Suprapubic skin (tissue), 4 donors: ENCODE measurements around the gene BRD9.

Source experiments
- EP300 ChIP-seq: sonication (generic); formaldehyde crosslinking; IDR thresholded peaks from one replicate; pipeline ENCODE4 v1.6.1; 2017; ENCODE audit warnings: antibody characterized with exemption
- POLR2A ChIP-seq, 2 donors: fragments of 450-650 bp; IDR thresholded peaks; one replicate each; pipeline ENCODE4 v1.6.1; 2017; ENCODE audit warnings: antibody characterized with exemption in 2 of 2, mild to moderate bottlenecking in 2 of 2, moderate library complexity in 2 of 2
- POLR2AphosphoS5 ChIP-seq, 3 donors: sonication (generic); formaldehyde crosslinking; IDR thresholded peaks; one replicate each; pipeline ENCODE4 v1.6.1; 2017; ENCODE audit warnings: antibody characterized with exemption in 3 of 3
- TF ChIP-seq, protein P1 (sequence below), 2 donors: fragments of 200-600 bp in 1 of 2; fragments of 450-650 bp in 1 of 2; sonication (generic) in 1 of 2; IDR thresholded peaks; one replicate each; pipeline ENCODE4 v1.5.1; 2016 to 2019; ENCODE audit warnings: antibody characterized with exemption in 2 of 2, mild to moderate bottlenecking in 1 of 2, moderate library complexity in 1 of 2

DNA sequence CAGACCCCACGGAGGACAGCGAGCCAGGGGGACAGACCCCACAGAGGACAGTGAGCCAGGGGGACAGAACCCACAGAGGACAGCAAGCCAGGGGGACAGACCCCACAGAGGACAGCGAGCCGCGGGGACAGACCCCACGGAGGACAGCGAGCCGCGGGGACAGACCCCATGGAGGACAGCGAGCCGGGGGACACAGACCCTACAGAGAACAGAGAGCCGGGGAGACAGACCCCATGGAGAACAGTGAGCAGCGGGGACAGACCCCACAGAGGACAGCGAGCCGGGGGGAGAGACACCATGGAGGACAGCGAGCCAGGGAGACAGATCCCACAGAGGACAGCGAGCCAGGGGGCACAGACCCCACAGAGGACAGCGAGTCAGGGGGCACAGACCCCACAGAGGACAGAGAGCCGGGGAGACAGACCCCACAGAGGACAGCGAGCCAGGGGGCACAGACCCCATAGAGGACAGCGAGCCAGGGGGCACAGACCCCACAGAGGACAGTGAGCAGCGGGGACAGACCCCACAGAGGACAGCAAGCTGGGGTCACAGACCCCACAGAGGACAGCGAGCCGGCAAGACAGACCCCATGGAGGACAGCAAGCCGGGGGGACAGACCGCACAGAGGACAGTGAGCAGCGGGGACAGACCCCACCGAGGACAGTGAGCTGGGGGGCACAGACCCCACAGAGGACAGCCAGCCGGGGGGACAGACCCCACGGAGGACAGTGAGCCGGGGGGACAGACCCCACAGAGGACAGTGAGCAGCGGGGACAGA lies 37.4 kb downstream of the BRD9 start:
- TF ChIP-seq, protein P1, sequence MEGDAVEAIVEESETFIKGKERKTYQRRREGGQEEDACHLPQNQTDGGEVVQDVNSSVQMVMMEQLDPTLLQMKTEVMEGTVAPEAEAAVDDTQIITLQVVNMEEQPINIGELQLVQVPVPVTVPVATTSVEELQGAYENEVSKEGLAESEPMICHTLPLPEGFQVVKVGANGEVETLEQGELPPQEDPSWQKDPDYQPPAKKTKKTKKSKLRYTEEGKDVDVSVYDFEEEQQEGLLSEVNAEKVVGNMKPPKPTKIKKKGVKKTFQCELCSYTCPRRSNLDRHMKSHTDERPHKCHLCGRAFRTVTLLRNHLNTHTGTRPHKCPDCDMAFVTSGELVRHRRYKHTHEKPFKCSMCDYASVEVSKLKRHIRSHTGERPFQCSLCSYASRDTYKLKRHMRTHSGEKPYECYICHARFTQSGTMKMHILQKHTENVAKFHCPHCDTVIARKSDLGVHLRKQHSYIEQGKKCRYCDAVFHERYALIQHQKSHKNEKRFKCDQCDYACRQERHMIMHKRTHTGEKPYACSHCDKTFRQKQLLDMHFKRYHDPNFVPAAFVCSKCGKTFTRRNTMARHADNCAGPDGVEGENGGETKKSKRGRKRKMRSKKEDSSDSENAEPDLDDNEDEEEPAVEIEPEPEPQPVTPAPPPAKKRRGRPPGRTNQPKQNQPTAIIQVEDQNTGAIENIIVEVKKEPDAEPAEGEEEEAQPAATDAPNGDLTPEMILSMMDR (IDR thresholded peaks at IDR 0.05) = no peak
- TF ChIP-seq POLR2A (IDR thresholded peaks at IDR 0.05) (no peak), EP300 (no peak), POLR2AphosphoS5 (IDR thresholded peaks at IDR 0.05) (no peak)
